GM19455 (cell line): ENCODE data around the gene ROR1.

Source experiments
- ATAC-seq: cut with Tn5 transposase; IDR thresholded peaks from one replicate; pipeline ENCODE4 v1.9.1; 2021; ENCODE audit not compliant: unreplicated experiment

Gene ROR1

GRCh38 chr1:63773815-63774616 is at the start of gene ROR1:
TSS of gene ROR1 (plus strand) at chr1:63774017.
- no peak for ATAC-seq

GRCh38 chr1:63724375-63724899 is 49.4 kb upstream of the ROR1 start:
- ATAC-seq = no peak

GRCh38 chr1:63728611-63729226 is 45.1 kb upstream of the ROR1 start:
- ATAC-seq = no peak

- no peak for ATAC-seq
Measured at GRCh38 chr1:63729227-63729620, 44.6 kb upstream of the ROR1 start.

GRCh38 chr1:63730211-63730610 is 43.6 kb upstream of the ROR1 start:
- ATAC-seq = no peak

- ATAC-seq = no peak
Measured at GRCh38 chr1:63731117-63732043, 42.4 kb upstream of the ROR1 start.

- no peak for ATAC-seq
Measured at GRCh38 chr1:63732666-63733065, 41.2 kb upstream of the ROR1 start.

GRCh38 chr1:63738772-63739171 is 35.0 kb upstream of the ROR1 start:
- ATAC-seq = no peak

- no peak for ATAC-seq
Measured at GRCh38 chr1:63739452-63739851, 34.4 kb upstream of the ROR1 start.

- no peak for ATAC-seq
Measured at GRCh38 chr1:63740432-63740831, 33.4 kb upstream of the ROR1 start.

GRCh38 chr1:63742526-63742925 is 31.3 kb upstream of the ROR1 start:
- no peak for ATAC-seq

GRCh38 chr1:63743781-63744180 is 30.0 kb upstream of the ROR1 start:
- ATAC-seq = no peak

GRCh38 chr1:63746129-63746864 is 27.5 kb upstream of the ROR1 start:
- ATAC-seq = no peak

- no peak for ATAC-seq
Measured at GRCh38 chr1:63747445-63747844, 26.4 kb upstream of the ROR1 start.

GRCh38 chr1:63748046-63748580 is 25.7 kb upstream of the ROR1 start:
- ATAC-seq = no peak

GRCh38 chr1:63748641-63749040 is 25.2 kb upstream of the ROR1 start:
- no peak for ATAC-seq

- no peak for ATAC-seq
Measured at GRCh38 chr1:63750721-63751120, 23.1 kb upstream of the ROR1 start.

GRCh38 chr1:63752176-63752575 is 21.6 kb upstream of the ROR1 start:
- no peak for ATAC-seq

- ATAC-seq = no peak
Measured at GRCh38 chr1:63753591-63753990, 20.2 kb upstream of the ROR1 start.

GRCh38 chr1:63756839-63757238 is 17.0 kb upstream of the ROR1 start:
- ATAC-seq = no peak
